K562 (cell line): Measurements from ENCODE around the gene LIMS1. TPM values are rescaled to one million over a fixed set of nuclear protein-coding genes. Genes with fewer than 3 reads are reported as not detected.
"Not testable (repeated sequence)": the region's sequence is repeated elsewhere in the genome, so short reads cannot be mapped to it uniquely, and the experiment has no call there.

Experiments
- ATAC-seq: fragments of 200-7000 bp; cut with Tn5 transposase; 3 replicates; pipeline ENCODE4 v1.9.1; 2020; ENCODE audit warnings: moderate library complexity
- BruUV-seq: library from RNA; stranded (reverse); fragments of 400-500 nt; replicated peaks from 2 replicates; lab custom pipeline; 2021; lab: Mats Ljungman, UMichigan
- CTCF ChIA-PET: fragments of 300-600 bp; formaldehyde crosslinking; extraction: SDS; loops from one replicate; lab custom pipeline; 2021; ENCODE audit warnings: low intra/inter-chr PET ratio; lab: Yijun Ruan, JAX
- POLR2A ChIA-PET: fragments of 300-600, 350-650 bp; sonication (Branson Sonifier 250); formaldehyde crosslinking; extraction: SDS; loops from one replicate; lab custom pipeline; 2021; ENCODE audit warnings: antibody characterized with exemption, inconsistent platforms; lab: Yijun Ruan, JAX
- DNase-seq, 4 experiments: peaks; one replicate each; pipeline versions ENCODE4 v3.0.0 to v3.0.0-alpha.2; 2011 to 2018; ENCODE audit warnings: low spot score in 3 of 4, mixed read lengths in 3 of 4; ENCODE audit errors: extremely low read depth in 1 of 4
- FAIRE-seq: peaks from 2 replicates; lab custom pipeline; 2011; peaks lifted over from hg19 to GRCh38; lab: Jason Lieb, UNC
- H2AFZ ChIP-seq: 2 replicates; pipeline ENCODE4 v1.6.0; 2011; ENCODE audit warnings: low read depth, low read length, control low read depth, inconsistent platforms
- H3K27ac ChIP-seq: fragments of 200-600 bp; 3 replicates; pipeline ENCODE4 v1.8.0; 2011; ENCODE audit warnings: low read depth, mild to moderate bottlenecking, control low read depth, inconsistent platforms, low read length, moderate library complexity, mixed read lengths; ENCODE audit errors: extremely low read depth
- H3K27me3 ChIP-seq, 2 experiments: fragments of 300-600 bp in 1 of 2; 2 replicates in 1 of 2; 3 replicates in 1 of 2; pipeline versions ENCODE4 v1.6.0 to v1.8.0; 2011; ENCODE audit warnings: inconsistent platforms in 2 of 2, low read length in 2 of 2, mild to moderate bottlenecking in 1 of 2, mixed read lengths in 1 of 2, moderate library complexity in 1 of 2; ENCODE audit not compliant: control insufficient read depth in 2 of 2, insufficient read depth in 2 of 2
- H3K36me3 ChIP-seq: fragments of 300-600 bp; 3 replicates; pipeline ENCODE4 v1.8.0; 2011; ENCODE audit warnings: mild to moderate bottlenecking, low read length, inconsistent platforms; ENCODE audit not compliant: control insufficient read depth, insufficient read depth
- H3K4me1 ChIP-seq, 2 experiments: fragments of 200-600 bp in 1 of 2; replicated peaks in 1 of 2; 2 replicates in 1 of 2; 3 replicates in 1 of 2; pipeline versions ENCODE4 v1.5.1 to v1.8.0; 2011; ENCODE audit warnings: inconsistent platforms in 2 of 2, low read length in 2 of 2, mild to moderate bottlenecking in 1 of 2, mixed read lengths in 1 of 2, moderate library complexity in 1 of 2; ENCODE audit not compliant: control insufficient read depth in 2 of 2, insufficient read depth in 2 of 2
- H3K4me2 ChIP-seq: 2 replicates; pipeline ENCODE4 v1.6.1; 2011; ENCODE audit warnings: low read length, control low read depth, inconsistent platforms, mixed read lengths; ENCODE audit not compliant: insufficient read depth
- H3K4me3 ChIP-seq: fragments of 200-600 bp; sonication (generic), shearing (Covaris generic); 2 replicates; pipeline ENCODE4 v1.5.1; 2016; ENCODE audit warnings: control low read depth, inconsistent platforms
- H3K79me2 ChIP-seq: fragments of 200-600 bp; 3 replicates; pipeline ENCODE4 v1.8.0; 2011; ENCODE audit warnings: low read length, inconsistent platforms; ENCODE audit not compliant: control insufficient read depth, insufficient read depth
- H3K9ac ChIP-seq, 2 experiments: 2 replicates each; pipeline versions ENCODE4 v1.6.0 to v1.6.1; 2011; ENCODE audit warnings: low read depth in 2 of 2, low read length in 2 of 2, control low read depth in 1 of 2, inconsistent platforms in 1 of 2, mild to moderate bottlenecking in 1 of 2, mixed read lengths in 1 of 2; ENCODE audit not compliant: insufficient read depth in 1 of 2
- H3K9me1 ChIP-seq: one replicate; pipeline ENCODE4 v1.6.0; 2011; ENCODE audit warnings: inconsistent platforms, mild to moderate bottlenecking, low read length, moderate library complexity; ENCODE audit not compliant: control insufficient read depth, insufficient read depth
- H3K9me3 ChIP-seq: replicated peaks from 2 replicates; pipeline ENCODE4 v1.5.1; 2011; ENCODE audit warnings: low read depth, low read length, inconsistent platforms; ENCODE audit not compliant: control insufficient read depth, insufficient read depth
- H4K20me1 ChIP-seq: replicated peaks from 2 replicates; pipeline ENCODE4 v1.6.1; 2011; ENCODE audit warnings: low read length, inconsistent platforms, mixed read lengths; ENCODE audit not compliant: control insufficient read depth, insufficient read depth
- MYNN ChIP-seq, 2 experiments: sonication (generic); formaldehyde crosslinking in 1 of 2; IDR thresholded peaks; 2 replicates each; pipeline versions ENCODE4 v1.5.0 to v1.6.1; 2016 to 2020; ENCODE audit warnings: antibody characterized with exemption in 1 of 2, missing genetic modification reagents in 1 of 2
- WGBS: fragments of 100-300 bp; shearing (Covaris generic); methylation state at CpG from one replicate; pipeline ENCODE4 v1.1.6; 2016; ENCODE audit warnings: low coverage, mixed read lengths; ENCODE audit not compliant: insufficient coverage; ENCODE audit errors: missing lambda C conversion rate; 5-methylcytosine and 5-hydroxymethylcytosine counted together
- in situ Hi-C: fragments of 300-500 bp; cut with MboI; formaldehyde crosslinking; loops from 4 replicates; pipeline ENCODE4 v1.15.0; 2018; ENCODE audit warnings: inconsistent platforms, mixed read lengths
- intact Hi-C: fragments of 100-400 bp; cut with micrococcal nuclease; formaldehyde crosslinking; loops from 2 replicates; pipeline ENCODE4 v1.14.2; 2022
- polyA plus RNA-seq, 8 experiments: library from polyadenylated mRNA; depleted of rRNA in 4 of 8; stranded (reverse) in 5 of 8; unstranded in 3 of 8; fragments of >200 nt; fragmentation: Nextera tagmentation in 2 of 8; fragmentation: Illumina TruSeq in 1 of 8; extraction: Ambion mirVana in 2 of 8; extraction: Trizol in 1 of 8; gene quantifications; 2 replicates each; pipeline versions ENCODE4 v1.2.1 to v1.2.3, GENCODE V29; 2011 to 2014; ENCODE audit warnings: inconsistent platforms in 1 of 8, missing spikeins in 1 of 8
- total RNA-seq, 7 experiments: library from RNA; depleted of rRNA in 6 of 7; stranded (reverse); fragments of >200 nt in 6 of 7; fragmentation: Illumina TruSeq in 2 of 7; extraction: Trizol in 2 of 7; gene quantifications; 2 replicates each; pipeline versions ENCODE4 v1.2.1 to v1.2.3, GENCODE V29; 2011 to 2021; ENCODE audit warnings: low replicate concordance in 1 of 7

Gene LIMS1
- total and polyA plus RNA-seq, 9 of the 15 experiments (the other 6 are each of a cell fraction or from before 2014, with no cell fraction given), result 52.8 to 134 (median 81.0) TPM

DNA sequence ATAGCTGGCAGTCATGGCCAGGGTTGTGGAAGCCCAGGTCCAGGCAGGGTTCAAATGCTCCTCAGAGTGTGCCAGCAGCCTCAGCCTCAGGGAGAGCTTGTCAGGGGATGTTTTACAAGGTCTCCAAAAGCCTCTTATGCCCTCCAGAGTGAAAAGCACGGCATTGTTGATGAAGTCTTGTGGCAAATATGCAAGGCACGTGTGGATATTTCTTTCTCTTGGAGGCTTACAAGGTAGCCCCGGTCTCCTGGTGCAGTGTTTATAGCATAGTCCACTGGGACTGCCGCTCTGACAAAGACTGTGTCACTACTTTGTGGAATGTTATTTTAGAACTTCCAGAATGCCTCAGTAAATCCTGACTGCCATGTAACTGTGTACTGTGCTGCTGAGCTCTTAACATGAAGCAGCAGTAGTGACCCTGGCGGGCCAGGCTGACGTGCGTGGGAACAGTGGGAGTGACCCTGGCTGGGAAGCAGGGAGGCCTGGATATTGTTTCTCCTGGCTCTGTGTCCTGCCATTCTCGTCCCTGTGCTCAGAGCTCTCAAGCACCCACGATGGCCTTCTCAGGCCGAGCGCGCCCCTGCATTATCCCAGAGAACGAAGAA lies 120.4 kb downstream of the LIMS1 start:
- H3K9ac ChIP-seq, result peak overlapping the region in 1 of 2 experiments; percentile 87; a peak in 2 of 4 replicates
- CTCF ChIA-PET, result not testable (repeated sequence)

GRCh38 chr2:108655270-108655669 lies 121.0 kb downstream of the LIMS1 start:
- H3K27ac ChIP-seq, H3K4me2 ChIP-seq, FAIRE-seq, DNase-seq, POLR2A ChIA-PET, intact Hi-C loops, BruUV-seq, H3K9me1 ChIP-seq, H3K4me3 ChIP-seq, H3K9ac ChIP-seq, H3K4me1 ChIP-seq, H4K20me1 ChIP-seq, H3K27me3 ChIP-seq, H2AFZ ChIP-seq, in situ Hi-C loops, H3K9me3 ChIP-seq, H3K36me3 ChIP-seq, CTCF ChIA-PET: not testable (repeated sequence)
- peak; percentile 9 for ATAC-seq
- WGBS, result no CpG with 5 or more reads among the region's 13 CpGs
- peaks cover 16% of the 10 kb centered on the region for H3K79me2 ChIP-seq

More for the DNA sequence above, 120.4 kb downstream of the LIMS1 start:
- intact Hi-C loops, in situ Hi-C loops, H3K4me1 ChIP-seq, H4K20me1 ChIP-seq, H3K9me1 ChIP-seq, H3K27me3 ChIP-seq, H3K36me3 ChIP-seq: not testable (repeated sequence)
- TSS peak; percentile 24 for BruUV-seq
- WGBS, result 0% methylated on average over 1 of the region's 13 CpGs
- peak; percentile 77 for ATAC-seq
- peak overlapping the region; percentile 40; the same call in 1 of the 2 replicates for H2AFZ ChIP-seq
- TF ChIP-seq MYNN (IDR thresholded peaks at IDR 0.05), result peak; percentile 96
- peak; percentile 70; the same call in 1 of the 2 replicates for TF ChIP-seq MYNN (CRISPR knock-in tag; IDR thresholded peaks at IDR 0.05)
- TF ChIP-seq, all 486 proteins: peak for 1; not testable (repeated sequence) for 485
- peak overlapping the region; percentile 46; the same call in 1 of the 2 replicates for H3K4me2 ChIP-seq
- POLR2A ChIA-PET, FAIRE-seq, H3K4me3 ChIP-seq, H3K9me3 ChIP-seq: not testable (repeated sequence)
- DNase-seq, result peak in 1 of 4 experiments; percentile 53
- H3K79me2 ChIP-seq, result peaks cover 16% of the 10 kb centered on the region
- H3K27ac ChIP-seq, result peak overlapping the region; percentile 65; the same call in 1 of the 3 replicates

DNA sequence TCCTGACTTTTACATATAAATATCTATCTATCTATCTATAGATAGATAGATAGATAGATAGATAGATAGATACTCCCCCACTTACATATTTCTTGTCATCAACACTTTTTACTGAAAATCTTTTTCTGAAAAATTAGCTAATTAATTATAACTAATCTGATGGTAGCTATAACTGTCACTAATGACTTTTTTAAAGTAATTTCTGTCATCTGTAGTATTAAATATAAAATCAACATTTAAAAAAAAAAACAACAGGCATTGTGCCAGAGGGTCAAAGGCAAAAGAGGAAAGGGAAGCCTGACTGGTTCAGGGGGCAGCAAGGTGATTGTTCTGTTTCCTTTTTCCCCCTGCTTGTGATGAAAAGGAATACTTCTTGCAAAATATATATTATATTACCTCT lies 122.0 kb downstream of the LIMS1 start:
- H4K20me1 ChIP-seq, ATAC-seq, H3K4me3 ChIP-seq, H3K27me3 ChIP-seq, H3K9ac ChIP-seq, H3K9me1 ChIP-seq, DNase-seq, H2AFZ ChIP-seq, intact Hi-C loops, H3K27ac ChIP-seq, H3K4me2 ChIP-seq, H3K4me1 ChIP-seq, CTCF ChIA-PET, in situ Hi-C loops, H3K36me3 ChIP-seq, BruUV-seq, H3K9me3 ChIP-seq, FAIRE-seq, POLR2A ChIA-PET: not testable (repeated sequence)
- H3K79me2 ChIP-seq, result peaks cover 16% of the 10 kb centered on the region
